ENCODE measurements around the gene OGG1. TPM values are rescaled to one million over a fixed set of nuclear protein-coding genes. Genes with fewer than 3 reads are reported as not detected.
A peak's percentile ranks its signal among the peaks of the same experiment; 100 is the strongest.

OGG1 gene
- total and polyA plus RNA-seq, 9 of the 15 experiments (the other 6 are each of a cell fraction or from before 2014, with no cell fraction given), result 6.6 to 33.0 (median 24.4) TPM

GRCh38 chr3:9792405-9793160 is 42.8 kb downstream of the OGG1 start, which contains the start of the genes ARPC4 and TADA3 (continued):
- no peak for TF ChIP-seq REST (IDR thresholded peaks at IDR 0.05; ENCODE audit: borderline replicate concordance)
- TF ChIP-seq REST (CRISPR knock-in tag; IDR thresholded peaks at IDR 0.05; ENCODE audit: low read depth), result peak; percentile 56; the same call in 1 of the 2 replicates
- no peak for TF ChIP-seq PYGO2 (tag; IDR thresholded peaks at IDR 0.05)
- TF ChIP-seq TEAD1 (CRISPR knock-in tag; IDR thresholded peaks at IDR 0.05), result 0 out of 4 replicates have a peak, but pooled peaks of 1 of the 2 experiments have one; percentile 12
- no peak for TF ChIP-seq CBFB (CRISPR knock-in tag; IDR thresholded peaks at IDR 0.05)
- no peak; the same call in 1 of the 2 replicates for TF ChIP-seq E2F3 (CRISPR knock-in tag; IDR thresholded peaks at IDR 0.05)
- TF ChIP-seq ZBTB40 (IDR thresholded peaks at IDR 0.05), result peak; percentile 88
- TF ChIP-seq ZBTB40 (CRISPR knock-in tag; IDR thresholded peaks at IDR 0.05), result no peak
- 0 out of 2 replicates have a peak, but pooled peaks have one; percentile 9 for TF ChIP-seq CBFA2T3 (IDR thresholded peaks at IDR 0.05)
